Lung (tissue), 12 donors: ENCODE results near the gene NUP210. TPM values are rescaled to one million over a fixed set of nuclear protein-coding genes. Genes with fewer than 3 reads are reported as not detected.
"Not testable (repeated sequence)": the region's sequence is repeated elsewhere in the genome, so short reads cannot be mapped to it uniquely, and the experiment has no call there.

ENCODE experiments used
- ATAC-seq: fragments of 200-7000 bp; cut with Tn5 transposase; one replicate; pipeline ENCODE4 v1.9.1; 2020; ENCODE audit warnings: moderate number of reproducible peaks; ENCODE audit not compliant: insufficient read depth, low FRiP score
- DNase-seq, 3 donors: peaks; one replicate each; pipeline ENCODE4 v3.0.0-alpha.2; 2013 to 2017
- H3K27ac ChIP-seq, 2 donors: one replicate each; pipeline ENCODE4 v1.5.1; 2013; ENCODE audit warnings: mild to moderate bottlenecking in 2 of 2, moderate library complexity in 2 of 2, control low read depth in 1 of 2, inconsistent platforms in 1 of 2, low read depth in 1 of 2, low read length in 1 of 2
- H3K27me3 ChIP-seq, 3 donors: one replicate each; pipeline ENCODE4 v1.5.1; 2013; ENCODE audit warnings: low read length in 2 of 3; ENCODE audit not compliant: control insufficient read depth in 3 of 3, insufficient read depth in 3 of 3
- H3K36me3 ChIP-seq, 4 donors: one replicate each; pipeline ENCODE4 v1.5.1; 2013; ENCODE audit warnings: low read length in 4 of 4, mild to moderate bottlenecking in 1 of 4, moderate library complexity in 1 of 4; ENCODE audit not compliant: control insufficient read depth in 4 of 4, insufficient read depth in 4 of 4
- H3K4me1 ChIP-seq, 5 donors: one replicate each; pipeline ENCODE4 v1.5.1; 2013; ENCODE audit warnings: low read length in 5 of 5, mild to moderate bottlenecking in 2 of 5, moderate library complexity in 1 of 5; ENCODE audit not compliant: control insufficient read depth in 5 of 5, insufficient read depth in 5 of 5
- H3K4me3 ChIP-seq: one replicate; pipeline ENCODE4 v1.5.1; 2013; ENCODE audit warnings: mild to moderate bottlenecking, control low read depth, moderate library complexity
- H3K9ac ChIP-seq, 2 donors: one replicate each; pipeline ENCODE4 v1.5.1; 2013; ENCODE audit warnings: low read length in 2 of 2, control low read depth in 1 of 2; ENCODE audit not compliant: insufficient read depth in 1 of 2
- H3K9me3 ChIP-seq, 4 donors: one replicate each; pipeline ENCODE4 v1.5.1; 2013; ENCODE audit warnings: low read length in 3 of 4, mild to moderate bottlenecking in 1 of 4, moderate library complexity in 1 of 4; ENCODE audit not compliant: control insufficient read depth in 4 of 4, insufficient read depth in 3 of 4
- WGBS, 2 donors: extraction: QIAGEN DNeasy Blood & Tissue Kit; methylation state at CpG; one replicate each; pipeline ENCODE4 v1.1.7; 2013; 5-methylcytosine and 5-hydroxymethylcytosine counted together
- polyA plus RNA-seq, 2 donors: library from polyadenylated mRNA; stranded (reverse); fragments of 200-250 nt; gene quantifications; one replicate each; pipeline ENCODE4 v1.2.1, GENCODE V29; 2013
- total RNA-seq, 2 donors: library from RNA; depleted of rRNA in 1 of 2; stranded (reverse); fragments of >200 nt in 1 of 2; gene quantifications; one replicate each; pipeline ENCODE4 v1.2.1, GENCODE V29; 2014 to 2021
- TF ChIP-seq, protein P1 (sequence below): IDR thresholded peaks from 2 replicates; pipeline ENCODE4 v1.5.1; 2012; ENCODE audit warnings: mild to moderate bottlenecking; ENCODE audit errors: control extremely low read depth, extremely low read depth
- donor health status: control.
- donor health status: control.
- donor health status: Bipolar disorder and iron deficiency.
- donor health status: healthy.
- donor health status: DM: yes; HTN: yes; CAD: no.

NUP210 gene
- total and polyA plus RNA-seq, 4 donors, result 5.4 to 20.4 (median 10.5) TPM

GRCh38 chr3:13433912-13434311 is 13.8 kb upstream of the NUP210 start:
- WGBS, 2 donors, result 89 to 95% methylated on average over 5 of the region's 5 CpGs
- no peak for ATAC-seq

GRCh38 chr3:13432093-13432492 is 12.0 kb upstream of the NUP210 start:
- Histone ChIP-seq H3K9ac (no peak overlapping the region), H3K27me3 (no peaks in the 10 kb centered on the region), H3K9me3 (no peaks in the 10 kb centered on the region), H3K27ac (no peak overlapping the region), H3K36me3 (no peaks in the 10 kb centered on the region), H3K4me1 (no peaks in the 10 kb centered on the region), H3K4me3 (no peak overlapping the region)
- TF ChIP-seq, protein P1, sequence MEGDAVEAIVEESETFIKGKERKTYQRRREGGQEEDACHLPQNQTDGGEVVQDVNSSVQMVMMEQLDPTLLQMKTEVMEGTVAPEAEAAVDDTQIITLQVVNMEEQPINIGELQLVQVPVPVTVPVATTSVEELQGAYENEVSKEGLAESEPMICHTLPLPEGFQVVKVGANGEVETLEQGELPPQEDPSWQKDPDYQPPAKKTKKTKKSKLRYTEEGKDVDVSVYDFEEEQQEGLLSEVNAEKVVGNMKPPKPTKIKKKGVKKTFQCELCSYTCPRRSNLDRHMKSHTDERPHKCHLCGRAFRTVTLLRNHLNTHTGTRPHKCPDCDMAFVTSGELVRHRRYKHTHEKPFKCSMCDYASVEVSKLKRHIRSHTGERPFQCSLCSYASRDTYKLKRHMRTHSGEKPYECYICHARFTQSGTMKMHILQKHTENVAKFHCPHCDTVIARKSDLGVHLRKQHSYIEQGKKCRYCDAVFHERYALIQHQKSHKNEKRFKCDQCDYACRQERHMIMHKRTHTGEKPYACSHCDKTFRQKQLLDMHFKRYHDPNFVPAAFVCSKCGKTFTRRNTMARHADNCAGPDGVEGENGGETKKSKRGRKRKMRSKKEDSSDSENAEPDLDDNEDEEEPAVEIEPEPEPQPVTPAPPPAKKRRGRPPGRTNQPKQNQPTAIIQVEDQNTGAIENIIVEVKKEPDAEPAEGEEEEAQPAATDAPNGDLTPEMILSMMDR, result no peak
- WGBS, 2 donors, result 86 to 89% methylated on average over 1 of the region's 1 CpG
- DNase-seq (no peak), ATAC-seq (no peak)

More at GRCh38 chr3:13433912-13434311, 13.8 kb upstream of the NUP210 start:
- no peak overlapping the region for H3K4me3 ChIP-seq
- H3K4me1 ChIP-seq, result no peaks in the 10 kb centered on the region
- TF ChIP-seq, protein P1, result no peak
- H3K9me3 ChIP-seq, result no peaks in the 10 kb centered on the region
- H3K27ac ChIP-seq, result no peak overlapping the region
- no peaks in the 10 kb centered on the region for H3K36me3 ChIP-seq
- H3K9ac ChIP-seq, result no peak overlapping the region
- no peaks in the 10 kb centered on the region for H3K27me3 ChIP-seq
- no peak for DNase-seq

- not testable (repeated sequence) for H3K9me3 ChIP-seq, H3K9ac ChIP-seq, H3K4me1 ChIP-seq, H3K36me3 ChIP-seq, H3K27ac ChIP-seq, DNase-seq, ATAC-seq, H3K27me3 ChIP-seq, H3K4me3 ChIP-seq
- WGBS, 2 donors, result 82 to 93% methylated on average over 2 of the region's 2 CpGs
These were observed 10.3 kb upstream of the NUP210 start for GRCh38 chr3:13430411-13430875.

- TF ChIP-seq, protein P1, result no peak
- H3K4me3 ChIP-seq, result no peak overlapping the region
- DNase-seq, result no peak
- no peak overlapping the region for H3K27ac ChIP-seq
- H3K9me3 ChIP-seq, result peaks cover 0 to 3% (median 0%) of the 10 kb centered on the region in 4 donors
- no peaks in the 10 kb centered on the region for H3K36me3 ChIP-seq
- no peak for ATAC-seq
- no peak overlapping the region for H3K9ac ChIP-seq
- H3K27me3 ChIP-seq, result no peaks in the 10 kb centered on the region
- WGBS, 2 donors, result 87 to 93% methylated on average over 8 of the region's 8 CpGs
- no peaks in the 10 kb centered on the region for H3K4me1 ChIP-seq
These were observed 9.6 kb upstream of the NUP210 start for GRCh38 chr3:13429631-13430291.

GRCh38 chr3:13428678-13429077 is 8.6 kb upstream of the NUP210 start:
- H3K27ac ChIP-seq, H3K27me3 ChIP-seq, H3K36me3 ChIP-seq, H3K4me1 ChIP-seq, H3K4me3 ChIP-seq, H3K9me3 ChIP-seq, ATAC-seq, DNase-seq, H3K9ac ChIP-seq: not testable (repeated sequence)
- 72 to 84% methylated on average over 4 of the region's 4 CpGs for WGBS, 2 donors
